GM12872 (cell line): Measurements from ENCODE around the gene METTL4.

Experiments used
- TF ChIP-seq, protein P1 (sequence below): IDR thresholded peaks from 3 replicates; pipeline ENCODE4 v1.5.1; 2011; ENCODE audit warnings: low read depth, mild to moderate bottlenecking, low read length, moderate library complexity; ENCODE audit not compliant: insufficient read depth

METTL4 gene

DNA sequence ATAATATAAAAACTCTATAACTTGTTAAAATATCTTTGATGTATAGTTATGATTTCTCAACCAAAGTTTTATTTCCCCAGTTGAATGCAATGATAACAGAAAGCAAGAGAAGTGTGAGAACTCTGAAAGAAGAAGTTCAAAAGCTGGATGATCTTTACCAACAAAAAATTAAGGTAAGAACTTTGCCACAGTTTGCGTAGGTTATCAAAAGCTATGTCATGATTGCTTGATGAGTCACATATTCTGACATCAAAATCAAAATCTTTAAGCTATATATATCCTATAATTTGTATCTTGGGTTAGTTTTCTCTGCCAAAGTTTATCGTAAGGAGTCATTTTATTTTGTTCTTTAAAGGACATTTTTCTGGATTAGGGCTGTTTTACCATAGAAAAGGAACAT lies 35.0 kb upstream of the METTL4 start:
- TF ChIP-seq, protein P1, sequence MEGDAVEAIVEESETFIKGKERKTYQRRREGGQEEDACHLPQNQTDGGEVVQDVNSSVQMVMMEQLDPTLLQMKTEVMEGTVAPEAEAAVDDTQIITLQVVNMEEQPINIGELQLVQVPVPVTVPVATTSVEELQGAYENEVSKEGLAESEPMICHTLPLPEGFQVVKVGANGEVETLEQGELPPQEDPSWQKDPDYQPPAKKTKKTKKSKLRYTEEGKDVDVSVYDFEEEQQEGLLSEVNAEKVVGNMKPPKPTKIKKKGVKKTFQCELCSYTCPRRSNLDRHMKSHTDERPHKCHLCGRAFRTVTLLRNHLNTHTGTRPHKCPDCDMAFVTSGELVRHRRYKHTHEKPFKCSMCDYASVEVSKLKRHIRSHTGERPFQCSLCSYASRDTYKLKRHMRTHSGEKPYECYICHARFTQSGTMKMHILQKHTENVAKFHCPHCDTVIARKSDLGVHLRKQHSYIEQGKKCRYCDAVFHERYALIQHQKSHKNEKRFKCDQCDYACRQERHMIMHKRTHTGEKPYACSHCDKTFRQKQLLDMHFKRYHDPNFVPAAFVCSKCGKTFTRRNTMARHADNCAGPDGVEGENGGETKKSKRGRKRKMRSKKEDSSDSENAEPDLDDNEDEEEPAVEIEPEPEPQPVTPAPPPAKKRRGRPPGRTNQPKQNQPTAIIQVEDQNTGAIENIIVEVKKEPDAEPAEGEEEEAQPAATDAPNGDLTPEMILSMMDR = no peak

DNA sequence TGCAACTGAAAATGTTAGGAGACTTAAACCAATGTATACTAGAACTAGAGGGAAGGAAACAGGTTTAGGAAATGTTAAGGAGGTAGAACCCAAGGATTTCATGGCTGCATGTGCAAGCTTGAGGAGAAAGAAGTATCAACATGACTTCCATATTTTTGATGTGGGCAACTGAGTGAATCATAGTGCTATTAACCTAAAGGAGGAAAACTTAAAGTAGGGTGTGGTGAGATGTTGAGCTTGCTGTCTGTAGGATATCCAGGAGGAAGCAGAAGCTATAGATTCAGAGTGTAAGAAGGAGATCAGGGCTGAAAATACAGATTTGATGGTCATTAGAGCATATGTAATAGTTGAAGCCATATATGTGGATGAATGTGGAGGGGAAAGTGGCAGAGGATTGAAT lies 31.5 kb upstream of the METTL4 start:
- TF ChIP-seq, protein P1 = no peak

- TF ChIP-seq, protein P1 = no peak
Measured at GRCh38 chr18:2597639-2598038, 26.3 kb upstream of the METTL4 start.

GRCh38 chr18:2590303-2590702 lies 19.0 kb upstream of the METTL4 start:
- TF ChIP-seq, protein P1 = no peak

GRCh38 chr18:2589345-2590068 lies 18.2 kb upstream of the METTL4 start:
- TF ChIP-seq, protein P1 = no peak

DNA sequence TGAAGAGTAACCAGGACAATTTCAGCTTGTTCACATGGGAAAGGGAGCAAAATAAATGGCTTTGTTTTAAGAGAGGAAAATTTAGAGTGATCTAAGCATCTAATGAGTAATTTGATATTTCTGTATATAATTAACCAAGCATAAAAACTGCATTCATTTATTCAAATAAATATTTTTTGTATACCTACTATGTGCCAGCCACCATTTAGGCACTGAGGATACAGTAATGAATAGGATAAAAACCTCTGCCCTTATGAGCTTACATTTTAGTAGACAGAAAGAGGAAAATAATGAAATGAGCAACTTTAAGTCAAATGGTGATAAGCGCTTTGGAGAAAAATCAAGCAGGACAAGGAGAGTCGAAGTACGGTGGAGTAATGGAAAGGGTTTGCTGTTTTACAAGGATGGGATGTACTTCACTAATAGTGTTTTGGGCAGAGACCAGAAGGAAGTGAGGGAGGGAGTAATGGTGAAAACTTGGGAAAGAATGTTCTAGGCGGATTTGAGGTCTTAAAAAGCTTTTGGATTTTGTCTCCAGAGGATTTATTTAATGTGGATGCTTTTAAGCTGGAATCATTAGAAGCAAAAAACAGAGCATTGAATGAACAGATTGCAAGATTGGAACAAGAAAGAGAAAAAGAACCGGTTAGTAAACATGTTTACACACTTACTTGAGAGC lies 17.5 kb upstream of the METTL4 start:
- TF ChIP-seq, protein P1 = no peak

DNA sequence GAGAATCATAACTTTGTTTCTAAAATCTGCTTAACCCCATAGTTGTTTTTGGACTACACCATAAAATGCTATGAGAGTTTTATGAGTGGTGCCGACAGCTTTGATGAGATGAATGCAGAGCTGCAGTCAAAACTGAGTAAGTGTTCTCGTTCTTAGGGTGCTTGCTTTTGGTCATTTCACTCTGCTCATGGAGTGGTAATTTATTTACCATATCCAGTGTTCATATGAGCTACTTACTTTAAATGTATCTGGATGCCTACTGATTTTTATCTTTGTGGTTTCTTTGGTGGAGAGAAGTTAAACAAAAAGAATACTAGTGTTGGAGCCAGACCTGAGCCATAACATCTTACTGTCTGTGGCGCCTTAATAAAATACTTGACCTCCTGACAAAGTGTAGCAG lies 16.5 kb upstream of the METTL4 start:
- TF ChIP-seq, protein P1 = no peak
